Measurements from ENCODE around the gene FLAD1.

GRCh38 chr1:155004352-155005075 is 21.4 kb downstream of the FLAD1 start:
- TF ChIP-seq, protein P1, sequence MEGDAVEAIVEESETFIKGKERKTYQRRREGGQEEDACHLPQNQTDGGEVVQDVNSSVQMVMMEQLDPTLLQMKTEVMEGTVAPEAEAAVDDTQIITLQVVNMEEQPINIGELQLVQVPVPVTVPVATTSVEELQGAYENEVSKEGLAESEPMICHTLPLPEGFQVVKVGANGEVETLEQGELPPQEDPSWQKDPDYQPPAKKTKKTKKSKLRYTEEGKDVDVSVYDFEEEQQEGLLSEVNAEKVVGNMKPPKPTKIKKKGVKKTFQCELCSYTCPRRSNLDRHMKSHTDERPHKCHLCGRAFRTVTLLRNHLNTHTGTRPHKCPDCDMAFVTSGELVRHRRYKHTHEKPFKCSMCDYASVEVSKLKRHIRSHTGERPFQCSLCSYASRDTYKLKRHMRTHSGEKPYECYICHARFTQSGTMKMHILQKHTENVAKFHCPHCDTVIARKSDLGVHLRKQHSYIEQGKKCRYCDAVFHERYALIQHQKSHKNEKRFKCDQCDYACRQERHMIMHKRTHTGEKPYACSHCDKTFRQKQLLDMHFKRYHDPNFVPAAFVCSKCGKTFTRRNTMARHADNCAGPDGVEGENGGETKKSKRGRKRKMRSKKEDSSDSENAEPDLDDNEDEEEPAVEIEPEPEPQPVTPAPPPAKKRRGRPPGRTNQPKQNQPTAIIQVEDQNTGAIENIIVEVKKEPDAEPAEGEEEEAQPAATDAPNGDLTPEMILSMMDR (IDR thresholded peaks at IDR 0.05) = no peak
- TF ChIP-seq POLR2AphosphoS5 (IDR thresholded peaks at IDR 0.05) (no peak), POLR2A (IDR thresholded peaks at IDR 0.05) (peak; percentile 7)
